HL-60/S4 treated with retinoic acid at 250 ng/mL for 4 days and 3 days (cell line): ENCODE measurements around the gene IRX3.

Experiments used
- in situ Hi-C: fragments of 300-500 bp; cut with MboI; formaldehyde crosslinking; loops from 2 replicates; pipeline ENCODE4 v1.7.0; 2022; ENCODE audit warnings: low sequenced_read_pairs

IRX3 gene

DNA sequence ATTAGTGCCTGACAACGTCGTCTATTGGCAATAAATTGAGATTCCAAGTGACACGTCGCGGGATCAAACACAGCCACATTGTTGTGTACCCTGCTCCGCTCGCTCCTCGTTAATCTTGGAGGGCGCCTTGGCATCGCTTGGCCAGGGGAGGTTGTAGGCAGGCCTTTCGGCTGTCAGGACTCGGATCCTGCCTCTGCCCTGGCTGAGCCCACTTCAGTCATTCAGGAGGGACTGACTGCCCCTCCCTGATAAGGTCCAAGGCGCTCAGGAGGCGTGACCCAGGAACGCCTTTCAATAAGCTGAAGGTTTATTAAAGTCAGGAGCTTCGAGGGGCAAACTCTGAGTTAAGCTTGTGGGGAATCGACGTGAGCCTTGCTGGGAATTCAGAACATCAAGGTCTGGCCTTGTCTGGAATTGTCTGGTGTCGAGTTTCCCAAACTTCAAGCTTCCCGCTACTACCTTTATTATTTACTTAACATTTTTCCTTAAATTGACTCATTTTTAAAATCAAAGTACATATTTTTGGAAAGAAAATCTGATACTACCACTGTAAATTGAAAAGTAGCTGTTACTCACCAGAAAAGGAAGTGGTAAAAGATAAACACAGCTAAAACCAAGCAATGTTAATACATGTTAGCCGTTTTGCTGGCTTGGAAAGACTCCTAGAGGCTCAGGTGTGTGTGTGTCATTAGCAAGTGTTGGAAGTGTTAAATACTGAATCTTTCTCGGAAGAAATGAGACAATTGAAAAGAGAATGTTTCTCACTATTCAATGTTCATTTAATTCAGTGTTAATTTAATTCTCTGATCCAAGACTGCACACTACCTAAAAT is 5.3 kb upstream of the IRX3 start:
- in situ Hi-C loops = no loop called here

DNA sequence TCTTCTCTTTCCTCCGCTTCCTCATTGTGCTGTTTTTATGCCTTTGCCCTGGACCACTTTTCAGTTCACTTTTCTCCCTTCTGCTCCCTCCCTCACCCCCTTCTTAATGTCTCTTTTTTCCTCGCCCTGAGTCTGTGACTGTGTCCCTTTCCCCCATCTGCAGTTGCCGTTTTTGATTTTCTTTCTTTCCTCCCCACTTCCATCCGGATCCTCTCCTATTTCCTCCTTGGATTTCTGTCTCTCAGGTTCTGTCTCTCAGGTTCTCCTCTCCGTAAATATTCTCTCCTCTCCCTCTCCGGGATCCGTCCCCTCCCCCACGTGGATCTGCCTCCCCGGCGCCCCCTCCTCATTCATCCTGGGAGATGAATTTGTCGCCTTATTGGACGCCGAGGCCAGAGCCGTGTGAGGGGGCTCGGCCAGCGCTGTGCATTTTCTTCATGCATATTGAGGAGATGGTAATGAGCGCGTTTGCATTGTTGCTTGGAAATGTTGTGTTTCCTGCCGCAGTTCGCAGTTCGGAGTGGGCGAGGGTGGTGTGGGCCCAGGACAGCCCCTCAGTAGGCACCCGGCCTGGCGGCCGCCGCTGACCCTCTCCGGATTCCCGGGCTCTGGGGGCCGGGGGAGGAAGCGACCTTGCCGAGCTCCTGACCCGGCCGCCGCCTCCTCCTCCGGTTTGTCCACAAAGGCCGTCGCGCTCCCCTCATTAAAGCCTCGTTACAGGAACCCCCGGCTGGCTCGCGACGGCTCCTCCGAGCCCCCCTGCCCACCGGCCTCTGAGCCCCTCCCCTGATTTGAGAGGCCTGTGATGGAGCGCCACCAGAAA is 4.5 kb upstream of the IRX3 start:
- in situ Hi-C loops = no loop called here

DNA sequence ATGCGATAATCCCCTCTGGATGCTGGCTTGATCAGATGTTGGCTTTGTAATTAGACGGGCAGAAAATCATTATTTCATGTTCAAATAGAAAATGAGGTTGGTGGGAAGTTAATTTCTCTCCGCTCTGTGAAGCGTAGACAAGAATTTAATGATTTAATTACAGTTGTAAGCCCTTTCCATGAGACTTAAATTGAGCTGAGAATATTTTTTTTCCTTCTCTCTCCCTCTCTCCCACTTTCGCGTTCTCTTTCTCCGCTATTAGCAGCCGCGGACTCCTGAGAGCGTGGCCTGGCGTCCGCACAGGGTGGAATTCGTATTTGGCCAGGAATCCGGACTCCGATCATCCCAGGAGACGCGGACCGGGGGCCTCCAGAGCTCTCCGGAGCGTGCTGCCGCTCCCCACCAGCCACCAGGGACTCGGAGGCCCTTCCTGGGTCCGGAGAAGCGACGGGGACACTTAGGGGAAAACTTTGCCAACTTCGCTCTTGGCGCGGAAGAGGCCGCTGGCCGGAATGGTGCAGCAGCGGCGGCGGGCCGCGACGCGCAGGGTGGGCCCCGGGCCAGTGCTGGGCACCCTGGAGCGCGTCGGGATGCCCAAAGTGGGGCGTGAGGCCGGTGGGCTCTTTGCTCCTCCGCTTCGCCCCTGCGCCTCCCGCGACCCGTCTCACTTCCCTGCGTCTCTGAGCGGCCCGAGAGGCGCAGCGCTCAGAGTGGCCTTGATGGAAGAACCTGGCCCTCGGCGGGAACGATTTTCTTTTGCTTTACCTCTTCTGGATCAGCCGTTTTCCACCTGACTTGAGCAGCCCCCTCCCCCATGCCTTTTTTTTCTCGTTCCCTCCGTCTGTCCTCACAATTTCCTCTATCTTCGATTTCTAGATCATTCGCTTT is 3.6 kb upstream of the IRX3 start:
- in situ Hi-C loops = no loop called here

DNA sequence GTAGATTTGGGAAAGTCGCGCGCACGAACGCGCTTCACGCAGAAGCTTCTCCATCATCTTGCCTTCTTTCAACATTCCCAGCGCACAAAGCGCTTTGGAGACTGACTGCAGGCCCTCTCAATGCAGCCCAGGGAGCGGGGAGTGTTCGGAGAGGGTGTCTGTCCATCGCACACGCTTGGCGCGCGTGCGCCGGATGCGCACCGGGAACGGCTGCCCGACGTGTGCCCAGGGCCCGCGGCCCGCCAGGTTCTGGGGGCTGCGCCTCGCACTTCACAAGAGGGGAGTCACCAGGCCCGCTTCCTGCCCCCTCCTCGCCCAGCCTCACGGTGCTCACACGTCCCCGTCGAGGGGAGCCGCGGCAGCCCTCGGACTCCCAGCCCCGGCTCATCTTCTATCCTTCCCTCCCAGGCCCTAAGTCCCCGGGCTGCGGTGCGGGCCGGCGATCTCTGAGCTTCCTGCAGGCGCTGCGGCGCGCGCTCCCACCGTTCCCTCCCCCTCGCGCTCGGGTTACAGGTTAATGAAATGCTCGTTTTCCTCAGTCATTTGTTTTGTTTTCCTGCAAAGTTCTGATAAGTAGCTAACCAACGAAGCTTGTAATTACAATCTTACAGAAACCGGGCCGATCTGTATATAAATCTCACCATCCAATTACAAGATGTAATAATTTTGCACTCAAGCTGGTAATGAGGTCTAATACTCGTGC is 2.8 kb upstream of the IRX3 start:
- in situ Hi-C loops = no loop called here

DNA sequence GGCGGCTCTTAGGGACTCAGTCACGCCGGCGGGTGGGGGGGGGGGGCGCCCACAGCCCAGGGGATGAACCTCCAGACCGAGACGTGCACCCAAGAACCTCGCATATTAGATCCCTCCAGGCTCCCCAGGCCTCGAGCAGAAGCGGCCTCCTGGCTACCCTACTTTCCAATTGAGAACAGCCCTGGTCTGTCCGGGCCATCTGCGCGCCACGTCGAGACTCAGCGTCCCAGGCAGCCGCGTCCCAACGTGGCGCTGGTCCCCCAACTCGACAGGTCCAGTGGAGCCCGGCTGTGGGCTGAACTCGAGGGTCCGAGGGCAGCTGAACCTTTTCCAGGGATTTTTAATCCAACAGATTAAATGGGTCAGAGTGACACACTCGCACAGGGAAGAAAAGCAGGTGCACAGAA is 2.3 kb upstream of the IRX3 start:
- in situ Hi-C loops = no loop called here

DNA sequence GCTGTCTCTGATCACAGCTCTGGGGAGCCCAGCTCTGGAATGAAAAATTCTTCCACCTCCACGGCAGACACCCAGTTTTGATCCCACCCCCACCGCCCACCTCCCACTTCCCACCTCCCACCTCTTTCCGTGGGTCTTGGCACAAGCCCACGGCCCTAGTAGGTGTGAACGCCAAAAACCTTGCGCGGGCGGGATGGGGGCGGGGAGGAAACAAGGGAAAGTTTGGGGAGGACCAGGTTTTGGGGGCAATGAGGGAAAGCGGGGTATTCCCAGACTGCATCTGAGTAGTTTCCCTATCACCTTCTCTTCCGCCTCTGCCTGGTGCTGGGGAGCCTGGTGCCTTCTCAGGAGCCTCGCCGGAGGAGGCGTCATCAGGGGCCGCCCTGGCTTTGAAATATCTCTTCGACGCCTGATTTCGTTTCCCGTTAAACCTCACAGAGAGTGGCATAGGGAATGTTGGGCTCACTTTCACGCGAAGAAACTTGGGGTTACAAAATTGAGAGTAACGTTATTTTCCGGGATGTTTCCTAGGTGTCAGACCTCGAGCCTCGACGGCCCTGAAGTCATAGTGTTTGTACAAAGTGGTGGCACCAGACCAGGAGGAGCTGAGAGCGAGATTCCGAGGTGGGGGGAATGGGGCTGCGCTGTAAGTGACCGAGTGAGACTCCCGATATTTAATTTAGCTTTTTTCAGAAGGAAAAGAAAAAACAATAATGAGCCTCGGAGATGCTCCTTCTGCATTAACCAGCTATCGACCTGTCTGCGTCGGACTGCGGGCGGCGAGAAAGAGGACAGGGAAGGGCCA is 1.6 kb upstream of the IRX3 start:
- in situ Hi-C loops = no loop called here

DNA sequence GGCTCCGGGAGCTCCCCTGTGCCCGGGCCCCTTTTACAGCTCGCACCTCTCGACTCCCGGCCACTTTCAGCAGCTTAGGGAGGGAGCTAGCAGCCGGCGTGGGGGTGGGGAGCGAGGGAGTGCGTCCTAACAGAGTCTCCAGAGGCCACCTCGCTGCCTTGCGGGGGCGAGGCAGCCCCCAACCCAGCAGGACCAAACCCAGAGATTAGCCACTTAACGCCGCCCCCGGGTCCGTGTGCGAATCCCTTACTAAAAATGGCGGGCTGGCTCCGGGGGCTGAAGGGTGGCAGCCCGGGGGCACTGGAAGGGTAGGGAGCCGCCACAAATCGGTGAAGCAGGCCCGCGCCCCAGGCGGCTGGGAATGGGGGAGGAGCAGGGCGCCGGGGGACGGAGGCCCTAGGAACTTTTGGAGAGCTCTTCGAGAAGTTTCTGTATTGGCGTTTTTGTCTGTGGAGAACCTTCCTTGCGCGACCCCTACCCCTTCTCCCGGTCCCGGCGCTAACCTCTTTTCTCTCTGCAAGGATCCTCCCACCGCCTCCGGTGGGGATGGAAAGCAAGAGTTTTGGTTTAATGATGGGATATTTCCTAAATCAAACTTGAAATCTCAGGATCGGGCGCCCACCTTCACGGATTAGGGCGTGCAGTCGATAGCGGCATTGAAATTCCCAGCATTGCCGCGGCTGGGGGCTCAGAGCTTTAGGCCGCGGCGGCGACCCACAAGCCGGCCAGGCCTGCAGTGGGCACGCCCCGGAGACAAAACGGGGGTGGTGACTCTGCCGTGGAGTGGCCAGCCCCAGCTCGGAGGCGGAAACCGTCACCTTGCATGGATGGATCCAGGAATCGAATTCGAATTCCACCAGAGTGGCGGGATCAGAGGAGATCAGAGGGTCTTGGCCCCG is 793 bp upstream of the IRX3 start:
- in situ Hi-C loops = no loop called here

DNA sequence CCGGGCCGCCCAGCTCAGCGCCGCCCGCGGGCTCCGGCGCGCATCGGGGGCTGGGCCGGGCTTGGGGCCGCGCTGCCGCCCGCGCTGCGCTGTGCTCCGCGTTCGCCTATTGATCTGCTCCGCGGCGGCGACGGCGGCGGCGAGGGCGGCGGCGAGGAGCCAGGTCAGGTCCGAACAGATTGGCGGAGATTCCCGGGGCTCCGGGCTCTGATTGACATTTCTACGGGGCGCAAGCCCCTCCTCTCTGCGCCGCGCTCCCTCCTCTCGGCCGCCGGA is 559 bp downstream of the IRX3 start:
- in situ Hi-C loops = no loop called here

DNA sequence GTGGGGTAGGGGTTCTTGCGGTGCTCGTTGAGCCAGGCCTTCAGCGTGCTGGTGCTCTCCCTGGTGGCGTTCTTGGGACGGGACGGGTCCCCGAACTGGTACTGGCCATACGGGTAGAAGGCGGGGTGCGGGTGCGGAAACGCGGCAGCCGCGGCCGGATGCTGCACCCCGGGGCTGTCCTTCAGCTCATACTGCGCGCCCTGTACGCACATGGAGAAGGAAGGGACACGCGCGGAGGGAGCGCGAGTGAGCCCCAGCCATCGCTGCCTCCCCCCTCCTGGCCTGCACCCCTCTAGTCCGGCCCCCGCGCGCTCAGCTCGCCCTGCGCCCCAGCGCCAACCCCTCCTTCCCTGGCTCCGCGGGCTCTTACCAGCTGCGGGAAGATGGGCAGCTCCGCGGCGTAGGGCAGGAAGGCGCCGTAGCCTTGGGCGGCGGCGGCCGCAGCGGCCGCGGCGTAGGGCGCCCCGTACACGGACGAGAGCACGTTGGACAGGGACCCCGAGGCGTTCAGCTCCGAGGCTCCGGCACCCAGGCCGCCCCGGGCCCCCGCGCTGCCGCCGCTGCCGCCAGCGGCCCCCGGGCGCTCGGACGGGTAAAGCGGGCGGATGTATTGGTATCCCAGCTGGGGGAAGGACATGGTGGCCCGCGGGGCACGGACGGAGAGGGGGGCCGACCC is 1.0 kb downstream of the IRX3 start:
- in situ Hi-C loops = no loop called here

DNA sequence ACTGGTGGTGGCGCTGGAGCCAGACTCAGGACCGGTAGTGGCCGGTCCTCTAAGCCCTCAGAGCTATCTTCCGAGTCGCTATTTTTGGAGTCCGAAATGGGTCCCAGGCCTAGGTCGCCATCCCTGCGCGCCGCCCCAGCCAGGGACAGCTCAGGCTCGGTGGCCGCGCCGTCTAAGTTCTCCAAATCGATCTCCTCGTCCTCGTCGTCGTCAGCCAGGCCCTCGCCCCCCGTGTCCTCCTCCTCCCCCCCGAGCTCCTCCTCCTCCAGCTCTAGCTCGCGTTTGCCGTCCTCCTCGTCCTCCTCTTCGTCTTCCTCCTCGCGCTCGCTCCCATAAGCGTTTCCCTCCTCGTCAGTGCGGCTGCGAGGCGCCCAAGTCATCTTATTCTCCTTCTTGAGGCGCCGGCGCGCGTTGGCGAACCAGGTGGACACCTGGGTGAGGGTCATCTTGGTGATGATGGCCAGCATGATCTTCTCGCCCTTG is 1.6 kb downstream of the IRX3 start:
- in situ Hi-C loops = no loop called here

DNA sequence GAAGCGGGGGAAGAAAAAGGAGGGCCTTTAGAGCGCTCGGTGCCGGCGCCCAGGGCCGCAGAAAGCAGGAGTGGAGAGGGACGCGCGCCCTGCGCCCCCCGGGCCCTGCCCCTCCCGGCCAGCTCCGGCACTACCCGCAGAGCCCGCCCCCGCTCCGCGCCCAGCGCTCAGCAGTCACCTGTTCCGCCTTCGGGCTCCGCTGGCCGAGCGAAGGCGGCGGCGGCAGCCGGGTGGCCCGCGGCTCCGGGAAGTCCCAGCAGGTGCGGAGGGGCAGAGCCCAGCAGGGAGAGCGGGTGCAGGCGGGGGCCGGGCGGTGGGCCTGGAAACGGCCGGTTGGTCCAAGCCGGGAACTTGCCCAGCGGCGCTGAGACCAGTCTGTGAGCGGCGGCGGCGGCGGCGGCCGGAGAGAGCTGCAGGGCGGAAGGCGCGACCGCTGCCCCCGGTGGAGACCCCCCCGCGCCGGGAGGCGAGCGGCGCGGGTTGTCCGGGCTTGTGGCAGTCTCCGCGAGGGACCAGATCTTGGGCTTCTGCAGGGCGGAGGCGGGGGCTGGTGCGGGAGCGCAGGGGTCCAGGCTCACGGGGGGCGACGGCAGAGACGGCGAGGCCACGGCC is 2.2 kb downstream of the IRX3 start:
- in situ Hi-C loops = no loop called here

DNA sequence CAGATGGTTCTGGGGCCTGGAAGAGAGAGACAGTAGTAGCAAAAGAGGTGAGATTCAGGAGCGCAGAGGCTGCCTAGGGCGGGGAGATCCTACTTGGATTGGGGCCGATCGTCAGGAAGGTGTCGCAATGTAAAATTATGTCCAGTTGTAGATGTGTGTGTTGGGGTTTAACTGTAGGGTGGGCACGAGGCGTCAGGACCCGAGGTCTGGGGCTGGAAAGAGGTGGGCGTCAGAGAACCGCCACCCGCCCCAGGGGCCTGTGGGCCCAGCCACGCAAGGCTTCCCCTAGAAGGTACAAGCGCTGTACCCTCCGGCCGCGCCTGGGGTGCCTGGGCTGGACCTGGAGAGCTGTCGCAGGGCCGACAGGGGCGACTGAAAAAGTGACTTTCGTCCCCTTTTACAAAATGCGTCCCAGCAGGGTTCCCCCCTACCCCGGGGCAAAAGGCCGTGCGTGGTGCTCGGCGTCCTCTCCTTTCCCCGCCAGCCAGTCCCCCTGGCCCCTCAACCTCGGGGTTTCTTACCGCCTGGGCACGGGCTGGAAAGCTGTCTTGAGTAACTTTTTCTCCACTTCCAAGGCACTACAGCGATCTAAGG is 2.8 kb downstream of the IRX3 start:
- in situ Hi-C loops = no loop called here

DNA sequence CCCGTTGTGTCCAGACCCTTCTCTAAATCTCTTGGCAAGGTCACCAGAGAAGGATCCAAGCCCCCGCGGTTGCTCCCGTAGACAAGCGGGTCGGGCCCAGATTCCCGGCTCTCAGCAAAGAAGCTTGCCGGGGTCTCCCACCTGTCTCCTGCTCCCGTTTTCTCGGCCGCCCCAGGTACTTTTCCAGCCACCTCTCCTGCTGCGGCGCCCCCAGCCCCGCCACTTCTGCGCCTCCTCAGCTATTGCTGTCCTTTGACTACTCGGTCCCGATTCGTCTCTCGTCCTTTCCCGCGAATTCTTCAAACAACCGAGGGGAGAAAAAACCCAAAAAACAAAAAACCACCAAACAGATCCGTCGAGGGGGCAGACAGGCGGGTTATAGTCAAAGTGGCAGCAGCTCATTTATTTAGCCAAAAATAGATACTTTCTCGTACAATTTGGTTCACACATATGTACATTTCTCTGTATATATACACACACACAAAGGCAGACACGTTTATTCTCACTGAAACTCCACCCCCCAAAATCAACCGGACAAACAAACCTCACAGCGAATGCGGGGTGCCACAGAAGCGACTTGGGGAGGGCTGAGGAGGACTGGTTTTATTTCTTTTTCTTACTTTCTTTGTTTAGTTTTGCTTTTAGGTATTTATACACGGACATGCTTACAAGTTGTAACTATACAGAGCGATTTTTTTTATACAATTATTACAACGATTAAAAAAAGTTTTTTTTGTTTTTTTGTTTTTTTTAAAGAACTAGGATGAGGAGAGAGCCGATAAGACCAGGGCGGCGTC is 3.5 kb downstream of the IRX3 start:
- in situ Hi-C loops = no loop called here

DNA sequence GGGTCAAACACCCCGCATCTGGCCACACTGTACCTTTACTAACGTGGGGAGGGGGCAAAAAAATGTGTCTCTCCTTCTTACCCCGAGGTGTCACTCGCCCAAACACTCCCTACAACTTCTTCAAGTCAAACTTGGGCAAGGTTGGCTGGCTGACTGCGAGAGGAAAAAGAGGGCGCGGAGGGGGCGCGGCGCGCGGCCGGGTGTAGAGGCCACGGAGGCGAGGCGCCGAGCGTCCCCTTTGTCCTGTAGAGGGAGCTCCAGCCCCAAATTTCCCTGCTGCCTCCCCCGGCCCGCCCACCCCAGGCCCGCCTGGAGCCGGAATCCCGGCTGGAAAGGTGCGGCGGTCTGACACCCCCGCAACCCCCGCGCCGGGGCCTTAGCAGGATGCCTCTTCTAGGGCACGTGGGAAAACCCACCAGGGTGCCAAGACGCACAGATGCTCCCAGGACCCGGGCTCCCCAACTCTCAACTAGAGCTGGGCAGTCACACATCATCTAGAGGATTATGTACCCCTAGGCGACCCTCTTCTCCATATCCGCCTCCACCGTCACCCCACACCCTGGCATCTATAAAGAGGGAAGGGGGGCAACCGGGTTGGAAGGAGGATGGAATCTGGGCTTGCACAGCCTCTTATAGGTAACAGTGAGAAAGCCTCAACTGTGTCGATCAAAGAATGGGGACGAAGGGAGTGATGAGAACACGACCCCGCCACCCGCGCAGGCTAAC is 4.2 kb downstream of the IRX3 start:
- in situ Hi-C loops = no loop called here

DNA sequence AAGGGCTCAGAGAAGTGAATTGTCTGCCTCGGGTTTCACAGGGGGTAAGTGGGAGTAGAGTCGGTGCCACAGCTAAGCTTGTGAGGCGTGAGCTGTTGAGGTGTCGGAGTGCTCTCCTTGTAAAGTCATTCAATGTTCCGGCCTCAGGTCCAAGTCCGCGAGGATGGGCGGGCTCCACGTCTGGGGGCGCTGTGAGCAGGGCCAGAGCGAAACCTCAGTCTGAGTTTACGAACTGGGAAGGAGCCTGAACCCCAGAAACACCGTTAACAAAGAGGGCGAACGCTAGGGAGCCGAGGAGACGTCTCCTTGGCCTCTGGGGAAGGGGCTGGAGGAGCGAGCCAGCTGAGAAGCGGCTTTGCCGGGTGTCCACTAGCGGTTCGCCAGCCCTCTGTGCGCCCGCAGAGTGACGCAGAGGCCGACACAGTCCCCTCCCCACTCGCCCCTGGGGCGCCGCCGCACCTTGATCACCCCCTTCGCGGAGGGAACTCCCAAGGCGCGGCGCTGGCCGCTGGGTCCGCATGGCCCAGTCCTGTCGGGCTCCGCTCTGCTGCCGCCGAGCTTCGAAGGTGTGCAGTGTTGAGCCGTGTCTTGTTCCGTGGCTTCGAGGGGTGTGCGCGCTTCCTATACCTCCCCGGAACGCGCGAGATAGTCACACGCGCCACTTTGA is 4.9 kb downstream of the IRX3 start:
- in situ Hi-C loops = no loop called here

DNA sequence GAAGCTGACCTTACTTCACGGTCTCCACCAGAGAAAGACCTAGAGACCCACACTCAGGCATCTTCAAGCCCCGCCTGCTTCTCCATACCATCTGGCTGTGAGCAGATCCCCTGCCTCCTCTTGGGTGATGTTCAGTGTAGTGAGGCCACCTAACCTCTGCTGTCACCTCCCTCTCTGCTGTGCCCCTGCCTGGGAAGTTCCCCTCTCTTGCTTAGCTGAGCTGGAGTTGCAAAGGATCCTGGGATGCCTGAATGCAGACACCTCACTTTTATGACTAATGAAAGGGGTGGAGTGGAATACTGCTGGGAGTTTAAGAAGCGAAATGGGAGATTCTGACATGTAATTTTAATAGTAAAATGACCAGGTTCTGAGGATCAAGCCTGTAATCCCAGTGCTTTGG is 5.8 kb downstream of the IRX3 start:
- in situ Hi-C loops = no loop called here
